Muscle of leg (tissue), 11 donors: ENCODE results near the gene PPP2R2C. TPM values are rescaled to one million over a fixed set of nuclear protein-coding genes. Genes with fewer than 3 reads are reported as not detected.

Experiments
- DNase-seq: peaks from one replicate; pipeline ENCODE4 v3.0.0; 2013
- H3K27ac ChIP-seq: one replicate; pipeline ENCODE4 v1.5.1; 2013; ENCODE audit warnings: mild to moderate bottlenecking, low read length, control low read depth
- H3K27me3 ChIP-seq: one replicate; pipeline ENCODE4 v1.6.1; 2013; ENCODE audit warnings: low read length; ENCODE audit not compliant: control insufficient read depth, insufficient read depth
- H3K36me3 ChIP-seq: one replicate; pipeline ENCODE4 v1.6.1; 2013; ENCODE audit warnings: low read length; ENCODE audit not compliant: control insufficient read depth, insufficient read depth
- H3K4me1 ChIP-seq: one replicate; pipeline ENCODE4 v1.6.1; 2013; ENCODE audit warnings: low read length; ENCODE audit not compliant: control insufficient read depth, insufficient read depth
- H3K4me3 ChIP-seq: one replicate; pipeline ENCODE4 v1.5.1; 2013; ENCODE audit warnings: low read length, control low read depth
- H3K9me3 ChIP-seq: replicated peaks from 2 replicates; pipeline ENCODE4 v1.6.1; 2013; ENCODE audit warnings: low read depth, low read length; ENCODE audit not compliant: control insufficient read depth
- WGBS: methylation state at CpG from one replicate; pipeline ENCODE4 v1.1.5; 2013; ENCODE audit warnings: missing lambda C conversion rate; ENCODE audit not compliant: insufficient coverage; 5-methylcytosine and 5-hydroxymethylcytosine counted together
- polyA plus RNA-seq, 8 donors: library from polyadenylated mRNA; unstranded; fragments of 120-200 nt; gene quantifications; one replicate each; pipeline versions ENCODE4 v1.2.1 to v1.2.3, GENCODE V29; 2013; ENCODE audit warnings: inconsistent platforms in 1 of 8, low replicate concordance in 1 of 8; ENCODE audit not compliant: insufficient read length in 8 of 8, insufficient read depth in 1 of 8
- total RNA-seq: library from RNA; stranded (reverse); fragments of 120-200 nt; gene quantifications from one replicate; pipeline ENCODE4 v1.2.4, GENCODE V29; 2013

The PPP2R2C gene
- total and polyA plus RNA-seq, 9 donors = 0.09 to 3.4 (median 0.17) TPM

DNA sequence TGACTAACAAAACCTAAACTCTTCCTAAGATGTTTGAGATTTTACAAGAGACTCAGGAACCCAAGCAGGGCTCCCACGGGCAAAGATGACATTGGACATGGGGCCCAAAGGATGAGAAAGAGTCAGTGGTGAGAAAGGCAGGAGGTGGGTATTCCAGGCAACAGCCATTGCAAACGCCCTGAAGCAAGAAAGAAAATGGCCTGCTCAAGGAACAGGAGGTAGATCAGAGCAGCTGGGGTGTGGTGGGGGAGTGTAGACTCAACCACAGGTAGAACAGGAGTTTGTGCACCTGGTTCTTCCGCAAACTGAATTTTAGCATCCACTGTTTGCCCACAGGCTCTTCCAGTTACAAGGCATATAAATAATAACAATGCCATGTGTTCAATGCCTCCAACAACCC is 3.3 kb downstream of the PPP2R2C start:
- Histone ChIP-seq H3K27ac (no peak overlapping the region), H3K4me1 (no peaks in the 10 kb centered on the region), H3K4me3 (no peak overlapping the region), H3K27me3 (peaks cover 70% of the 10 kb centered on the region), H3K9me3 (no peaks in the 10 kb centered on the region), H3K36me3 (no peaks in the 10 kb centered on the region)
- no peak for DNase-seq
- 18% methylated on average over 2 of the region's 3 CpGs for WGBS

DNA sequence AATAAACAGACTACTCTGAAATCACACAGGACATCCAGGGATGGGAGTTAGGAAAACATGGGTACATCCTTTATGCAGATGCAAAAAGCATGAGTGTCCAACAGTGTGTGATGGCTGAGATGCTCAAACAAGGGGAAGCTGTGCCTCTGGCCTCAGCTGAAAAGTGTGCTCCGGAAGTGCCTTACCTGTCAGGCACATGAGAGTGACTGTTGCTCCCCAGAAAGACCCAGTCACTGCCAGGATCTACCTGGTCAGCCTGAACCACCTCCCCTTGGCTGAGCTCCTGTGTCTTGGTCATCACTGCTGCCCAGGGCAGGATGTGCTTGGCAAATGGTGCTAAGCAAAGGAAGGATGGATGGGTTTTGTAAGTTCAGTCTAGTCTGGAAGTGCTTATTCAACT is 4.0 kb downstream of the PPP2R2C start:
- DNase-seq = no peak
- H3K36me3 ChIP-seq = no peaks in the 10 kb centered on the region
- no CpG with 5 or more reads among the region's 1 CpG for WGBS
- H3K9me3 ChIP-seq = no peaks in the 10 kb centered on the region
- no peak overlapping the region for H3K4me3 ChIP-seq
- H3K4me1 ChIP-seq = no peaks in the 10 kb centered on the region
- H3K27me3 ChIP-seq = peaks cover 63% of the 10 kb centered on the region
- H3K27ac ChIP-seq = no peak overlapping the region

DNA sequence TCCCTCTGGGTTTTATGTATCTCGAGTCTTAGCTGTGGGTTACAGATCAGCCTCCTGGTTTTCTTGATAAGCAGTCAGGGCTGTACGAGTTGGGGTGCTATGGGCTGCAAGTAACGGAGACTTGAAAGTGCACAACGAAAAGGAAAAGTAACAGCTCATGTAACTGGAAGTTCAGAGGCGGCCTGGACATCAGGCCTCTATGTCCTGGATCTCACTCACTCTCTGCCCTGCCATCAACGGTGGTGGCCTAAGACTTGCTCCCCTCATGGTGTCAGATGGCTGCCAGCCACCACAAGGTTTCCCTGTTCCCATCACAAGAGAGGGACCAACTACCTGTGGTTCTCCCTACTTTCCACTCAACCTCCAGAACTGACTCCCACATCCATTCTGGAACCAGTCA is 4.8 kb downstream of the PPP2R2C start:
- no peaks in the 10 kb centered on the region for H3K9me3 ChIP-seq
- DNase-seq = no peak
- no peak overlapping the region for H3K4me3 ChIP-seq
- no peaks in the 10 kb centered on the region for H3K36me3 ChIP-seq
- H3K27me3 ChIP-seq = peaks cover 55% of the 10 kb centered on the region
- H3K4me1 ChIP-seq = no peaks in the 10 kb centered on the region
- no peak overlapping the region for H3K27ac ChIP-seq
- 72% methylated on average over 6 of the region's 6 CpGs for WGBS

DNA sequence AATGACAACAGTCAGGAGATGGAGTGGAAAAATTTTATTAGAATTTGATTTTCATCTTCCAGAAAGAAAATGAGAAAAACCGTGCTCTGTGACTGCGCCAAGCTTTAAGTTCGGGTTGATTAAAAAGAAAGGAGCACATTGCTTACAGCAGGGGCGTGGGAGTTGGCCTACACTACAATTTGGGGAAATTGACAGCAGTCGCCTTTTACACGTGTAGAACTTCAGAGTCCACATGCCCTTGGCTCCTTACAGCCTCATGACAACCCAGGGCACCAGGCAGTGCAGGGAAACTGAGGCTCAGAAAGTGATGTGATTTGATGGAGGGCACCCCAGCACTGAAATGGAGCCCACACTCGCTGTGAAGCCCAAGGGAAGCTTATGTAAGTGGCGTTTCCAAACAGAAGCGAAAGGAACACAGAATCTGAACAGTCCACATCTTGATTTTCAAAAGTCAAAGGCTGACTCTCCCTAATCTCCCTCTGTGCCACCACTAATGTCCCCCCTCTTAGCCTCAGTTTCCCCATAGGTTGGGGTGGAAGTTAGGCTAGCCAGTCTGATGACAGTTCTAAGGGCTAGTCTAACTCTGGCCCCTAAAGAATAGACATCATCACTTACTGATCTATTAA is 5.5 kb downstream of the PPP2R2C start:
- Histone ChIP-seq H3K4me1 (no peaks in the 10 kb centered on the region), H3K27ac (no peak overlapping the region), H3K4me3 (no peak overlapping the region), H3K27me3 (peaks cover 52% of the 10 kb centered on the region), H3K36me3 (no peaks in the 10 kb centered on the region), H3K9me3 (no peaks in the 10 kb centered on the region)
- 82% methylated on average over 7 of the region's 9 CpGs for WGBS
- no peak for DNase-seq

DNA sequence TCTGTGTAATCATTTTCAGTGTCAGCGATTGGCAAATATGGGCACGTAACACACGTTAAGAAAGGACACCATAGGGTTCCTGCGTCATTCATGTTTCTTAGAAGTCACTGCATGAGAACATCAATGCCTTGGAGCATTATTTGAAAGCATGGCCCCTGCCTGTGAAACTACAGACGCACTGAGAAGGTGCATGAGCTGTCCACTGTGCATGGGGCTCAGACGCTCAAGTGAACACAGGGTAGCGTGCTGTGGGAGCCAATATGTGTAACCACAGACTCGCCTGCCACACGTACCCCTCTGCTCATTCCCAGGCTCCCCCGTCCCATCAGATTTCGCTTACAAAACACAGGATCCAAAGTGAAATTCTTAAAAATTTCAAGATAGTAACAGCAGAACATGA is 6.5 kb downstream of the PPP2R2C start:
- H3K36me3 ChIP-seq = no peaks in the 10 kb centered on the region
- 74% methylated on average over 10 of the region's 11 CpGs for WGBS
- H3K27ac ChIP-seq = no peak overlapping the region
- no peak overlapping the region for H3K4me3 ChIP-seq
- no peaks in the 10 kb centered on the region for H3K9me3 ChIP-seq
- no peaks in the 10 kb centered on the region for H3K4me1 ChIP-seq
- no peak for DNase-seq
- peaks cover 47% of the 10 kb centered on the region for H3K27me3 ChIP-seq

DNA sequence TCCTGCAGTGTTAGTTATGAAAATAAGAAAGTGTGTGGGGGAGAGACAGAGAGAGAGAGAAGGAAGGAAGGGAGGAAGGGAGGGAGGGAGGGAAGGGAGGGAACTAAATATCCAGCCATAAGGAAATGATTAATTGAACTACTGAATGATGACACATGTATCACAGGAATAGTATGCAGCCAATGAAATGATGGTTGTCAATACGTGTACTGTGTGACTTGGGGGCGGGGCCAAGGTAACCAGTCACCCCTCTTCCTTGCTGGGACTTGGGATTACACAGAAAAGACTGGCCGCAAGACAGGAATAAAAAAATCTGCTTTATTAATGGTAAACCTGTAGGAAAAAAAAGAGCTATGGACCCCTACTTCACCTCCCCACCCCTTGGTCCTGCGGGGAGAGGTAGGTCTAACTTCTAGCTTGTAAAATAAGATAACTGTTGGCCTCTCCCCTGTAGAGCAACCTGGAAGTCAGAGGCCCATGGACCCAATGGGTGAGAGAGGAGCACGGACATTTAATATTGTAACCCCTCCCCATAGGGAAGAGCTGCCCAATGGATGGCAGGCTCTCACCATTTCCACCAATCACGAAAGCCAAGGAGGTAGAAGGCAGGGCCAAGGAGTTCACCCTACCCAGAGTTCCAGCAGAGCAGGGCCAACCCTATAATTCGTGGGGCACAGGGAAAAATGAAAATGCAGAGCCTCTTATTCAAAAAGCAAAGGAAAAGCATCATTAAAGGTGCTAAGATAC is 7.4 kb downstream of the PPP2R2C start:
- H3K4me1 ChIP-seq = no peaks in the 10 kb centered on the region
- H3K27ac ChIP-seq = no peak overlapping the region
- H3K4me3 ChIP-seq = no peak overlapping the region
- no peak for DNase-seq
- 67% methylated on average over 1 of the region's 7 CpGs for WGBS
- peaks cover 42% of the 10 kb centered on the region for H3K27me3 ChIP-seq
- H3K36me3 ChIP-seq = no peaks in the 10 kb centered on the region
- H3K9me3 ChIP-seq = no peaks in the 10 kb centered on the region

DNA sequence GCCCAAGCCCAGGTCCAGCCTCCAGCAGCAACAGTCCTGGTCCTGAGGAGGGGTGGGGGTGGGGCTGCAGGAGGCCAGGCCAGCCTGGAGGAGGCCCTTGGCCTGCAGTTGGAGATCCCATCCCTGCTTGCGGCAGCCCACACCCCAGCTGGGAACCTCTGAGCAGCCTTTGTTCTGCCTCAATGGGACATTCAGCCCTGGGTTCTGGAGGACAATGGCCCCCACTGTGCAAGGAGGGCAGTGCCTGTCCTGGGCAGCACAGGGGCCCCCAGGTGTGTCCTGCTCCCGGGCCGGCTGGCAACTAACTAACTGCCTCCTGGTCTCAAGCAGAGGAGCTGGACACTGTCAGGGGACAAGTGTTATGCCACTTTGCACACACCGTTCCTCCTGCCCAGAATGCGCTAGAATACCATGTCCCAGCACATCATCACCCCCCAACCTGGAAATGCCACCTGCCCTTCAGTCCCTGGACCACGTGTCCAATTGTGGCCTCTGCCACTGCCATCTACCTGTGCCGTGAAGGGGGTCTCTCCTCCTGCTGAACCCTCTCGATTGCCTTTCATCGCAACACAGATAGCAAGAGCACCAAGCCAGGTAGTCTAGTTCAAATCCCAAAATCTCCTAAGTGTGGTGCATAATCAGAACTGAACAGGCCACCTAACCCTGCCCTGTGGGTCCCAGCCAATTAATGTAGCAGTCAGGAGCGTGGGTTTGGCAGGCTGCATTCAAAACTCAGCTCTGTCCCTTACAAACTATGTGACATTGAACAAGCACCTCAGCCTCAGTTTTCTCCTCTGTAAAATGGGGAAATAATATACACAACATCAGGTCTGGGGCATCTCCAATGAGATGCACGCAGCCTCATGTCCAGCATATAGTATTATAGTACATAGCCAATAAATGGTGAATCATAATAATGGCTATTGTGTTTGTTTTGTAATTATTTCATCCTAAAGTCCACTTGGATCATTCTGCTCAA is 8.8 kb downstream of the PPP2R2C start:
- H3K27me3 ChIP-seq = peaks cover 30% of the 10 kb centered on the region
- 76% methylated on average over 5 of the region's 11 CpGs for WGBS

DNA sequence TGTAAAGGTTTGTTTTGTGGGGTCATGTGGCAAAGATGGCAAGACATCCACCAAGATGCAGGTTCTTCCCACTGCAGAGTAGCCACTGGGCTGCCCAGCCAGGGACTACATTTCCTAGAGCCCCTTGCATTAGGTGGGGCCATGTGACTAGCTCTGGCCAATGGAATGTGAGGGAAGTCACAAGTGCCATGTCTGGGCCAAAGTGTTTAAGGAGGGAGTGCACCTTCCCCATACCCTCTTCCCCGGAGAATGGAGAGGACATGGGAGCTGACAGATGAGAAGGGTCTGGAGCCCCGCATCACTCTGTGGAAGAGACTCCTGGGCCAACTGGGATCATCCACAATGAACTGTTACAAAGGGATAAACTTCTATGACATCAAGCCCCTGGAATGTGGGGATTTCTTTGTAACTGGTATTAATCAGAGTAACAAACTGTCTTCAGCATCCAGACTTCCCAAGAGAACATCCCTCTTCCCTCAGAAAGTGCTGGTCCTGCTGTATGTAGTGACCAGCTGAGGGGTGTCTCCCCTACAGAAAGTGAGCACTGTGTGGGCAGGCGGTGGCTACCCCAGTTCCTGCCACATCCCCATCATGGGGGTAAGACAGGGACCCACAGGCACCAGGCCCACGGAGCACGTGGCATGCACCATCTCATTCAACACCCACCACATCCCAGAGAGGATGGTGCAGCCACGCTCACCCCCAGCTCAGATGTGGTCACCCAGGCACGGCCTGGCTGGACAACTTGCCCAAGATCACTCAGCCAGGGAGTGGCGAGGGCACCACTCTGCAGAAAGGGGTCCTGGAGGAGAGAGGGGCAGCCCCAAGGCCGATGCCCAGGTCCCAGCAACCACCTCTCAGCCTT is 10.9 kb downstream of the PPP2R2C start:
- no peaks in the 10 kb centered on the region for H3K4me1 ChIP-seq
- 88% methylated on average over 3 of the region's 9 CpGs for WGBS
- no peak overlapping the region for H3K4me3 ChIP-seq
- H3K9me3 ChIP-seq = no peaks in the 10 kb centered on the region
- no peak for DNase-seq
- peaks cover 11% of the 10 kb centered on the region for H3K27me3 ChIP-seq
- no peak overlapping the region for H3K27ac ChIP-seq
- no peaks in the 10 kb centered on the region for H3K36me3 ChIP-seq

More for the DNA sequence above, 8.8 kb downstream of the PPP2R2C start:
- Histone ChIP-seq H3K4me3 (no peak overlapping the region), H3K4me1 (no peaks in the 10 kb centered on the region), H3K27ac (no peak overlapping the region), H3K36me3 (no peaks in the 10 kb centered on the region), H3K9me3 (no peaks in the 10 kb centered on the region)
- DNase-seq = no peak

DNA sequence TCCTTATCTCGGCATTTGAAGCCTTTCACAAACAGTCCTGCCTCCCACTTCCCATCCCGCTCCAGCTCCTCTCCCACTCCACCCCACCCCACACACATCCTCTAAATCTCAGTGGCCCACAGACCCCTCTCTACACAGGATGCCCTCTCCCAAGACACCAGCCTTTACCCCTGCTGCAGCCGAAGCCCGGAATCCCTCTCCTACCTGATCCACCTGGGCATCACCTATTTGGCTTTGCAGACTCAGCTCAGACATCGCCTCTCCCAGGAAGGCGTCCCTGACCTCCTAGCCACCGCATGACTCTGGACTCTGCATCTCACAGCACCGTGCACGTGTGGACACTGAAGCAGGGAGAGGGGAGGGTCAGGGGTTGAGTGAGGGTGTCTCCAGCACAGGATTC is 11.5 kb downstream of the PPP2R2C start:
- no peaks in the 10 kb centered on the region for H3K9me3 ChIP-seq
- no peak overlapping the region for H3K27ac ChIP-seq
- WGBS = 85% methylated on average over 6 of the region's 9 CpGs
- no peak overlapping the region for H3K4me3 ChIP-seq
- no peak for DNase-seq
- H3K4me1 ChIP-seq = no peaks in the 10 kb centered on the region
- peaks cover 9% of the 10 kb centered on the region for H3K27me3 ChIP-seq
- no peaks in the 10 kb centered on the region for H3K36me3 ChIP-seq
